ENCODE measurements around the gene TCEA3.

GRCh38 chr1:23420778-23421177 lies 3.8 kb downstream of the TCEA3 start:
- TF ChIP-seq POLR2A (IDR thresholded peaks at IDR 0.05): no peak
- TF ChIP-seq CTCF (IDR thresholded peaks at IDR 0.05): no peak
